AG04449 (cell line): ENCODE results near the gene MMP28.
A peak's percentile ranks its signal among the peaks of the same experiment; 100 is the strongest.

Source experiments
- CTCF ChIA-PET: fragments of 350-600 bp; formaldehyde crosslinking; extraction: SDS; loops from one replicate; lab custom pipeline; 2021; ENCODE audit warnings: antibody characterized with exemption; lab: Yijun Ruan, JAX
- POLR2A ChIA-PET: fragments of 400-600, 350-600 bp; formaldehyde crosslinking; extraction: SDS; loops from one replicate; lab custom pipeline; 2020; ENCODE audit warnings: antibody characterized with exemption, inconsistent platforms; lab: Yijun Ruan, JAX
- DNase-seq: peaks from one replicate; pipeline ENCODE4 v3.0.0-alpha.2; 2010; ENCODE audit warnings: low read depth, low spot score
- H3K4me3 ChIP-seq: 2 replicates; pipeline ENCODE4 v1.5.1; 2011; ENCODE audit warnings: low read depth, mild to moderate bottlenecking, control low read depth, low read length
- TF ChIP-seq, protein P1 (sequence below): IDR thresholded peaks from one replicate; pipeline ENCODE4 v1.5.1; 2011; ENCODE audit warnings: mild to moderate bottlenecking, moderate library complexity, low read length, control low read depth, inconsistent platforms; ENCODE audit not compliant: insufficient read depth; ENCODE audit errors: missing control alignments

Gene MMP28

DNA sequence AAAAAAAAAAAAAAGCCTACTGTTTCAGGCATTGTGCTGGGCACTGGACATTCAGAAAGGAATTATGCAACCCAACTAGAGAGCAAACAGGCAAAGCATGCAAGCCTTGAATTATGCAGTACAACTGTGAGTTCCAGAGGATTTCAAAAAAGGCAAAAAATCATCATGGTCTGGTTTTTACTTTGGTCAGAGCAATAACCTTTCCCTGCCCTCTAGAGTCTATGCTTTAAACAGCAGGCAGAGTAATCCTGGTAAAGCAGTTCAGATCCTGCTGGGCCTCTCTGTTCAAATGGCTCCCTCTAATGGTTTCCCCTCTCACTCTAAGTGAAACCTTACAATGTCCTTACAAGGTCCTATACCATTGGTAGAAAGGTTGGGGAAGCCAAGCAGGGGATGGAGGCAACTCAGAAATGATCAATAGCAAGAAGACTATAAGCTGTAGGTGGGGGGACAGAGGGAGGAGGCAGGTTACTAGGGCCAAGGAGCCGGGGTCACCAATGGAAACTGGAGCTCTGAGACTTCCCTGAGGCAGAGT lies 9.3 kb upstream of the MMP28 start:
- ChIA-PET CTCF (interaction anchor here (0.6 to 13.3 kb wide), 31 partner anchors 9 to 230 kb away, joined by 3 to 819 read pairs (median 5); partner anchors contain the start of genes C17orf50, MMP28 and PEX12), POLR2A (no interaction called here)
- TF ChIP-seq, protein P1, sequence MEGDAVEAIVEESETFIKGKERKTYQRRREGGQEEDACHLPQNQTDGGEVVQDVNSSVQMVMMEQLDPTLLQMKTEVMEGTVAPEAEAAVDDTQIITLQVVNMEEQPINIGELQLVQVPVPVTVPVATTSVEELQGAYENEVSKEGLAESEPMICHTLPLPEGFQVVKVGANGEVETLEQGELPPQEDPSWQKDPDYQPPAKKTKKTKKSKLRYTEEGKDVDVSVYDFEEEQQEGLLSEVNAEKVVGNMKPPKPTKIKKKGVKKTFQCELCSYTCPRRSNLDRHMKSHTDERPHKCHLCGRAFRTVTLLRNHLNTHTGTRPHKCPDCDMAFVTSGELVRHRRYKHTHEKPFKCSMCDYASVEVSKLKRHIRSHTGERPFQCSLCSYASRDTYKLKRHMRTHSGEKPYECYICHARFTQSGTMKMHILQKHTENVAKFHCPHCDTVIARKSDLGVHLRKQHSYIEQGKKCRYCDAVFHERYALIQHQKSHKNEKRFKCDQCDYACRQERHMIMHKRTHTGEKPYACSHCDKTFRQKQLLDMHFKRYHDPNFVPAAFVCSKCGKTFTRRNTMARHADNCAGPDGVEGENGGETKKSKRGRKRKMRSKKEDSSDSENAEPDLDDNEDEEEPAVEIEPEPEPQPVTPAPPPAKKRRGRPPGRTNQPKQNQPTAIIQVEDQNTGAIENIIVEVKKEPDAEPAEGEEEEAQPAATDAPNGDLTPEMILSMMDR = peak; percentile 89
- DNase-seq = peak; percentile 77
- H3K4me3 ChIP-seq = no peak overlapping the region

GRCh38 chr17:35801583-35802224 lies 6.3 kb upstream of the MMP28 start:
- CTCF ChIA-PET = interaction anchor here (0.9 to 13.3 kb wide), 2 partner anchors 32 to 37 kb away, joined by 3 to 819 read pairs; partner anchors contain the start of gene C17orf50
- no peak overlapping the region for H3K4me3 ChIP-seq
- TF ChIP-seq, protein P1 = no peak
- no peak for DNase-seq
- POLR2A ChIA-PET = no interaction called here

DNA sequence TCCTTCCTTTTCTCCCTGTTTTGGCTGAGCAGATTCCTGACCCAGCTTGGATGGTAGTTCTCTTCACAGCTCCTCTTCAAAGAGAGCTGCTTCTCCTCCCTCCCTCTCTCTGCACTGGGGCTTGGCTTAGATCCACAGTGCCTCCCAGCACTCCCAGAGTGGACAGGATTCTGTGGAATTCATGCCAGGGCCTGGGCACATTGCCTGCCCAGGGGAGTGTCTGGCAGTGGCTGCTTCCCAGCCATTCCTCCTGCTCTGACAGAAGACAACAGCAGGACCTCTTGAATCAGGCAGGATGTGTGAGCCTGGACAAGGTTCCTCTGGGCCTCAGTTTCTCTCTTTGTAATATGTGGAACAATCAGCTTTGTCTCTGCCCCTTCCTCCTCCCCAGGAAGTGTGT lies 4.5 kb upstream of the MMP28 start:
- TF ChIP-seq, protein P1 = no peak
- CTCF ChIA-PET = interaction anchor here (0.7 to 10.3 kb wide), 9 partner anchors 8 to 52 kb away, joined by 3 to 230 read pairs (median 4); no protein-coding TSS in a partner anchor
- DNase-seq = no peak
- POLR2A ChIA-PET = interaction anchor here (0.5 kb wide), 1 partner anchor 20 kb away, joined by 3 read pairs; no protein-coding TSS in a partner anchor
- H3K4me3 ChIP-seq = no peak overlapping the region

- CTCF ChIA-PET = interaction anchor here (0.8 to 10.3 kb wide), 8 partner anchors 9 to 40 kb away, joined by 3 to 230 read pairs (median 4); partner anchors contain the start of gene TAF15
- H3K4me3 ChIP-seq = no peak overlapping the region
- TF ChIP-seq, protein P1 = no peak
- POLR2A ChIA-PET = interaction anchor here (1.0 kb wide), 1 partner anchor 11 kb away, joined by 4 read pairs; the partner anchor contains the start of gene TAF15
- DNase-seq = no peak
Measured at GRCh38 chr17:35797918-35798317, 2.5 kb upstream of the MMP28 start.

- TF ChIP-seq, protein P1 = no peak
- H3K4me3 ChIP-seq = no peak overlapping the region
- POLR2A ChIA-PET = interaction anchor here (1.0 kb wide), 1 partner anchor 12 kb away, joined by 4 read pairs; the partner anchor contains the start of gene TAF15
- CTCF ChIA-PET = interaction anchor here (1.6 to 10.3 kb wide), 8 partner anchors 8 to 40 kb away, joined by 3 to 230 read pairs (median 5); partner anchors contain the start of gene TAF15
- no peak for DNase-seq
Measured at GRCh38 chr17:35797370-35797769, 1.9 kb upstream of the MMP28 start.

DNA sequence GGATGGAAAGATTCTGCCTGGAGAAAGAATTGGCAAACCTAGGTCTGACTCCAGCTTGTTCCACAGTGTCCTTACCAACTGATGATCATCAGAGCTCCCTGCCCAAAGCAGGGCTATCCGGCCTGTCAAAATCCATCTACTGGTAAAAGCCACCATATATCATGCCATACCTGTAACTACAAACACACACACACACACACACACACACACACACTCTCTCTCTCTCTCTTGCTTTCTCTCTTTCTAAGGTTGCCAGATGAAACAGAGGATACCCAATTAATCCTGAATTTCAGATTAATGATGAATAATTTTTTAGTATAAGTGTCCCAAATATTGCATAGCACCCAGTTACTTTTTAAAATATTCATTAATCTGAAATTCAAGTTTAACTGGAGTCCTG lies 1.5 kb upstream of the MMP28 start:
- H3K4me3 ChIP-seq = no peak overlapping the region
- CTCF ChIA-PET = interaction anchor here (1.5 to 10.3 kb wide), 8 partner anchors 8 to 39 kb away, joined by 3 to 230 read pairs (median 5); partner anchors contain the start of gene TAF15
- TF ChIP-seq, protein P1 = no peak
- no peak for DNase-seq
- POLR2A ChIA-PET = no interaction called here
